ENCODE measurements around the gene ADGRB2.
A peak's percentile ranks its signal among the peaks of the same experiment; 100 is the strongest.

ADGRB2 gene

GRCh38 chr1:31807273-31808048 lies 43.3 kb upstream of the ADGRB2 start (continued):
- TF ChIP-seq, protein P1, sequence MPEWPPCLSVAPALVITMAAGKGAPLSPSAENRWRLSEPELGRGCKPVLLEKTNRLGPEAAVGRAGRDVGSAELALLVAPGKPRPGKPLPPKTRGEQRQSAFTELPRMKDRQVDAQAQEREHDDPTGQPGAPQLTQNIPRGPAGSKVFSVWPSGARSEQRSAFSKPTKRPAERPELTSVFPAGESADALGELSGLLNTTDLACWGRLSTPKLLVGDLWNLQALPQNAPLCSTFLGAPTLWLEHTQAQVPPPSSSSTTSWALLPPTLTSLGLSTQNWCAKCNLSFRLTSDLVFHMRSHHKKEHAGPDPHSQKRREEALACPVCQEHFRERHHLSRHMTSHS (tag by site-specific recombination; IDR thresholded peaks at IDR 0.05): no peak

- ChIA-PET CTCF (interaction anchor here (1.1 to 3.2 kb wide), 4 partner anchors 10 to 158 kb away, joined by 3 to 16 read pairs (median 8); partner anchors contain the start of gene SPOCD1), POLR2A (interaction anchor here (0.6 kb wide), 1 partner anchor 84 kb away, joined by 4 read pairs; no protein-coding TSS in a partner anchor)
- H3K27ac ChIP-seq (ENCODE audit: extremely low read depth, low read depth, low read length): no peak overlapping the region
- no peaks in the 10 kb centered on the region for H3K9me3 ChIP-seq (ENCODE audit: control insufficient read depth, insufficient read depth, low read depth, low read length)
- no peaks in the 10 kb centered on the region for H3K36me3 ChIP-seq (ENCODE audit: control insufficient read depth in 2 of 2, insufficient read depth in 1 of 2, low read length in 2 of 2)
- no peak overlapping the region for H3K4me3 ChIP-seq (ENCODE audit: low read depth, low read length)
- TF ChIP-seq, protein P2, sequence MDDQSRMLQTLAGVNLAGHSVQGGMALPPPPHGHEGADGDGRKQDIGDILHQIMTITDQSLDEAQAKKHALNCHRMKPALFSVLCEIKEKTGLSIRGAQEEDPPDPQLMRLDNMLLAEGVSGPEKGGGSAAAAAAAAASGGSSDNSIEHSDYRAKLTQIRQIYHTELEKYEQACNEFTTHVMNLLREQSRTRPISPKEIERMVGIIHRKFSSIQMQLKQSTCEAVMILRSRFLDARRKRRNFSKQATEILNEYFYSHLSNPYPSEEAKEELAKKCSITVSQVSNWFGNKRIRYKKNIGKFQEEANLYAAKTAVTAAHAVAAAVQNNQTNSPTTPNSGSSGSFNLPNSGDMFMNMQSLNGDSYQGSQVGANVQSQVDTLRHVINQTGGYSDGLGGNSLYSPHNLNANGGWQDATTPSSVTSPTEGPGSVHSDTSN (CRISPR knock-in tag; IDR thresholded peaks at IDR 0.05): no peak
- TF ChIP-seq ZNF121 (tag by site-specific recombination; IDR thresholded peaks at IDR 0.05) (peak; percentile 65), ZNF433 (tag by site-specific recombination; IDR thresholded peaks at IDR 0.05; ENCODE audit: low read depth) (no peak), ZNF548 (tag by site-specific recombination; IDR thresholded peaks at IDR 0.05) (no peak)
- no peaks in the 10 kb centered on the region for H3K4me1 ChIP-seq (ENCODE audit: control insufficient read depth, insufficient read depth, low read length)
Observed at GRCh38 chr1:31805318-31805717, 41.2 kb upstream of the ADGRB2 start.

DNA sequence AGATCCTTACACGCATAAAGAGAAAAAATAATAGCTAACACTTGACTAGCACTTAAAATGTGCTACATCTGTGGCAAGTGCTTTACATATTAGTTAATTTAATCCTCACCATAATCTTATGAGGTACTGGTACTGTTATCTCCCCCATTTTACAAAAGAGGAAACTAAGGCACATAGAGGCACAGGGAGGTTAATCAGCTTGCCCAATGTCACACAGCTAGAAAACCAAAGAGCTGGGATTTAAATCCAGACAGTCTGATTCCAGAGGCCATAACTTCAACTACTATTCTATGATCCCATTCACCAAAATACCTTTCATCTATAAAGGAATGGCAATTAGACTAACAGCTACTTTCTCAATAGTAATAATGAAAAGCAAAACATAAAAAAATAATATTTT lies 40.0 kb upstream of the ADGRB2 start:
- Histone ChIP-seq H3K4me1 (ENCODE audit: control insufficient read depth, insufficient read depth, low read length) (no peaks in the 10 kb centered on the region), H3K4me3 (ENCODE audit: low read depth, low read length) (no peak overlapping the region), H3K9me3 (ENCODE audit: control insufficient read depth, insufficient read depth, low read depth, low read length) (no peaks in the 10 kb centered on the region), H3K27ac (ENCODE audit: extremely low read depth, low read depth, low read length) (no peak overlapping the region), H3K36me3 (ENCODE audit: control insufficient read depth in 2 of 2, insufficient read depth in 1 of 2, low read length in 2 of 2) (no peaks in the 10 kb centered on the region)
- POLR2A ChIA-PET: no interaction called here
- TF ChIP-seq KLF7 (tag by site-specific recombination; IDR thresholded peaks at IDR 0.05; ENCODE audit: borderline replicate concordance): no peak
- peak; percentile 73 for TF ChIP-seq ZNF664 (tag by site-specific recombination; IDR thresholded peaks at IDR 0.05)
- CTCF ChIA-PET: interaction anchor here (0.5 to 3.2 kb wide), 5 partner anchors 12 to 844 kb away, joined by 3 to 16 read pairs (median 4); partner anchors contain the start of gene SPOCD1

DNA sequence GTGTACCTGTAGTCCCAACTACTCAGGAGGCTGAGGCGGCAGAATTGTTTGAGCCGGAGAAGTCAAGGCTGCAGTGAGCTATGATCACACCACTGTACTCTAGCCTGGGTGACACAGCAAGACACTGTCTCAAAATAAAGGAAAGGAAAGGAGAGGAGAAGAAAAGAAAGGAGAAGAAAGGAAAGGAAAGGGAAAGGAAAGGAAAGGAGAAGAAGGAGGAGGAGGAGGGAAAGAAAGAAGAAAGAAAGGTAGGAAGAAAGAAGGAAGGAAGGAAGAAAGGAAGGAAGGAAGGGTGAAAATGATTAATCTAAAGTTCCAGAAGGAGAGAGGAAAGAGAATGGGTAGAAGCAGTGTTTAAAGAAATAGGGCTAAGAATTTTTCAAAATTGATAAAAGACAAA lies 39.5 kb upstream of the ADGRB2 start:
- Histone ChIP-seq H3K36me3 (ENCODE audit: control insufficient read depth in 2 of 2, insufficient read depth in 1 of 2, low read length in 2 of 2) (no peaks in the 10 kb centered on the region), H3K4me3 (ENCODE audit: low read depth, low read length) (no peak overlapping the region), H3K9me3 (ENCODE audit: control insufficient read depth, insufficient read depth, low read depth, low read length) (no peaks in the 10 kb centered on the region), H3K27ac (ENCODE audit: extremely low read depth, low read depth, low read length) (no peak overlapping the region), H3K4me1 (ENCODE audit: control insufficient read depth, insufficient read depth, low read length) (no peaks in the 10 kb centered on the region)
- POLR2A ChIA-PET: no interaction called here
- CTCF ChIA-PET: interaction anchor here (0.7 to 3.2 kb wide), 3 partner anchors 12 to 427 kb away, joined by 3 to 16 read pairs (median 10); partner anchors contain the start of gene SPOCD1
- TF ChIP-seq PRDM1 (tag by site-specific recombination; IDR thresholded peaks at IDR 0.05): peak; percentile 100
- TF ChIP-seq ZNF423 (tag by site-specific recombination; IDR thresholded peaks at IDR 0.05): no peak
- TF ChIP-seq ZNF366 (tag by site-specific recombination; conservative IDR thresholded peaks at IDR 0.05): peak; percentile 94
- no peak for TF ChIP-seq ZNF132 (tag by site-specific recombination; IDR thresholded peaks at IDR 0.05; ENCODE audit: borderline replicate concordance)

- Histone ChIP-seq H3K27ac (ENCODE audit: extremely low read depth, low read depth, low read length) (no peak overlapping the region), H3K4me1 (ENCODE audit: control insufficient read depth, insufficient read depth, low read length) (no peaks in the 10 kb centered on the region), H3K9me3 (ENCODE audit: control insufficient read depth, insufficient read depth, low read depth, low read length) (no peaks in the 10 kb centered on the region), H3K36me3 (ENCODE audit: control insufficient read depth in 2 of 2, insufficient read depth in 1 of 2, low read length in 2 of 2) (no peaks in the 10 kb centered on the region), H3K4me3 (ENCODE audit: low read depth, low read length) (no peak overlapping the region)
- ChIA-PET POLR2A (no interaction called here), CTCF (no interaction called here)
- no peak for TF ChIP-seq GLIS2 (tag by site-specific recombination; IDR thresholded peaks at IDR 0.05)
Observed at GRCh38 chr1:31802190-31803150, 38.3 kb upstream of the ADGRB2 start.
